HepG2 (cell line): ENCODE data around the gene AGXT. TPM values are rescaled to one million over a fixed set of nuclear protein-coding genes. Genes with fewer than 3 reads are reported as not detected.

Source experiments
- SRY ChIP-seq: sonication (generic); formaldehyde crosslinking; IDR thresholded peaks from 2 replicates; pipeline ENCODE4 v1.8.0; 2022; ENCODE audit warnings: mild to moderate bottlenecking, missing genetic modification reagents
- polyA plus RNA-seq, 8 experiments: library from polyadenylated mRNA; depleted of rRNA in 3 of 8; stranded (reverse) in 7 of 8; unstranded in 1 of 8; fragments of >200 nt; fragmentation: Illumina TruSeq in 4 of 8; extraction: Trizol in 4 of 8; gene quantifications; 2 replicates each; pipeline versions ENCODE4 v1.2.1 to v1.2.3, GENCODE V29; 2011 to 2016; ENCODE audit warnings: low read depth in 4 of 8, missing spikeins in 1 of 8, mixed read lengths in 1 of 8; ENCODE audit not compliant: insufficient read depth in 1 of 8
- total RNA-seq, 5 experiments: library from RNA; depleted of rRNA; stranded (reverse); fragments of >200 nt; fragmentation: Illumina TruSeq; extraction: Trizol; gene quantifications; 2 replicates each; pipeline ENCODE4 v1.2.3, GENCODE V29; 2016; ENCODE audit warnings: low read depth in 1 of 5
- TF ChIP-seq, protein P1 (sequence below): IDR thresholded peaks from 2 replicates; pipeline ENCODE4 v1.6.1; 2016; ENCODE audit warnings: low read depth
- TF ChIP-seq, protein P2 (sequence below): sonication (generic); formaldehyde crosslinking; IDR thresholded peaks from 2 replicates; pipeline ENCODE4 v1.4.0; 2020; ENCODE audit warnings: mild to moderate bottlenecking, missing genetic modification reagents
- TF ChIP-seq, protein P3 (sequence below): sonication (generic); formaldehyde crosslinking; IDR thresholded peaks from 2 replicates; pipeline ENCODE4 v1.4.0; 2020; ENCODE audit warnings: missing genetic modification reagents
- TF ChIP-seq, protein P4 (sequence below): sonication (generic); formaldehyde crosslinking; IDR thresholded peaks from 2 replicates; pipeline ENCODE4 v1.8.1; 2023; ENCODE audit warnings: missing genetic modification reagents, inconsistent platforms, borderline replicate concordance
- TF ChIP-seq, protein P5 (sequence below): sonication (generic); formaldehyde crosslinking; IDR thresholded peaks from 2 replicates; pipeline ENCODE4 v1.4.0; 2020; ENCODE audit warnings: mild to moderate bottlenecking, missing genetic modification reagents, borderline replicate concordance
- TF ChIP-seq, protein P6 (sequence below): sonication (generic); formaldehyde crosslinking; IDR thresholded peaks from 2 replicates; pipeline ENCODE4 v1.4.0; 2020; ENCODE audit warnings: mild to moderate bottlenecking, low read depth, missing genetic modification reagents
- TF ChIP-seq, protein P7 (sequence below): IDR thresholded peaks from 2 replicates; pipeline ENCODE4 v1.6.1; 2012; ENCODE audit warnings: low read depth, low read length, improper control_type of control experiment
- TF ChIP-seq, protein P8 (sequence below): IDR thresholded peaks from 2 replicates; pipeline ENCODE4 v1.4.0; 2020; ENCODE audit warnings: mild to moderate bottlenecking, missing genetic modification reagents

The AGXT gene
- total and polyA plus RNA-seq, 2 of the 13 experiments (the other 11 are each of a cell fraction or from before 2014, with no cell fraction given): 41.9 to 96.1 TPM

DNA sequence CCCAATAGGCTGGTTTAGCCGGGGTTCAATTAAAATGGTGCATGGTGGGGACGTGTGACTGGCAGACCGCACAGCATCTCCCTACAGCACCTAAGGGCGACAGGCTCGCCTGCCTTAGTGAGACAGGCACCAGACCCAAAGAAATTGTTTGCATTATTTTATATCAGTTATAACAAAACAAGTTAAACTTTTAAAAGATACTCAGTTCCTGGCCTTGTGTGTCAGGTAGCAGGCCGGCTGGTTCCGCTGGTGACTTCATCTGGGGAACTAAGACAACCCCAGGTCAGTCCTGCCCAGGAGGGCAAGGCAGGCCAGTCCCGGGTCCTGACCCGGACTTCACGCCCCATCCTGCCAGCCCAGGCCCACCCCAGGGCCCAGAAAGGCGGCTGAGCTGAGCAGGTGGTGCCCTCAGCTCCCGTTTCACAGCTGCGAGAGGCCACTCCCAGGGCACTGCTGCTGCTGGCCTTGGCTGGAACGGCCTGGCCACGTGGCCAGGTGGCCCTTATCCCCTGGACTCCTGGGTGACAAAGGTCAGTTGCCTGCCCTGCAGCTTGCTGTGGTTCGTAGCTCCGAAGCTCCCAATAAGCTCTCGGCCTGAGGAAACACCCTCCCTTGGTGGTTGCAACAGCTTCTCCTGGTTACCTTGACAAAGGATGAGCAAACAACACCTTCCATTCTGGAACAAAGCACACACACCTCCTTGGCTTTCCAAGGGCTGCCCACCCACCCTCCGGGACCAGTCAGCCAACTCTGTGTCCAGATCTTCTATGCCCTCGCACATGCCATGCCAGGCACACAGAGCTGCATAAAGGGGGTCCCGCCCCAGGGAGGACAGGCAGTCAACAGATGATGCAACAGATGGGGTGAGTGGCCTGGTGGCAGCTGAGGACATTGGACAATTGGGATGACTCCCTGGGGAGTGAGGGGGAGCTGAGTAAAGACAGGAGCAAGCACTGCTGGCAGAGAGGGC, 11.3 kb upstream of the AGXT start (continued):
- TF ChIP-seq, protein P1, sequence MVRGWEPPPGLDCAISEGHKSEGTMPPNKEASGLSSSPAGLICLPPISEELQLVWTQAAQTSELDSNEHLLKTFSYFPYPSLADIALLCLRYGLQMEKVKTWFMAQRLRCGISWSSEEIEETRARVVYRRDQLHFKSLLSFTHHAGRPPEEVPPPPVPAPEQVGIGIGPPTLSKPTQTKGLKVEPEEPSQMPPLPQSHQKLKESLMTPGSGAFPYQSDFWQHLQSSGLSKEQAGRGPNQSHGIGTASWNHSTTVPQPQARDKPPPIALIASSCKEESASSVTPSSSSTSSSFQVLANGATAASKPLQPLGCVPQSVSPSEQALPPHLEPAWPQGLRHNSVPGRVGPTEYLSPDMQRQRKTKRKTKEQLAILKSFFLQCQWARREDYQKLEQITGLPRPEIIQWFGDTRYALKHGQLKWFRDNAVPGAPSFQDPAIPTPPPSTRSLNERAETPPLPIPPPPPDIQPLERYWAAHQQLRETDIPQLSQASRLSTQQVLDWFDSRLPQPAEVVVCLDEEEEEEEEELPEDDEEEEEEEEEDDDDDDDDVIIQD (CRISPR knock-in tag): peak; percentile 81
- TF ChIP-seq, protein P2, sequence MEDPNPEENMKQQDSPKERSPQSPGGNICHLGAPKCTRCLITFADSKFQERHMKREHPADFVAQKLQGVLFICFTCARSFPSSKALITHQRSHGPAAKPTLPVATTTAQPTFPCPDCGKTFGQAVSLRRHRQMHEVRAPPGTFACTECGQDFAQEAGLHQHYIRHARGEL: peak; percentile 91; the same call in 1 of the 2 replicates
- TF ChIP-seq, protein P3, sequence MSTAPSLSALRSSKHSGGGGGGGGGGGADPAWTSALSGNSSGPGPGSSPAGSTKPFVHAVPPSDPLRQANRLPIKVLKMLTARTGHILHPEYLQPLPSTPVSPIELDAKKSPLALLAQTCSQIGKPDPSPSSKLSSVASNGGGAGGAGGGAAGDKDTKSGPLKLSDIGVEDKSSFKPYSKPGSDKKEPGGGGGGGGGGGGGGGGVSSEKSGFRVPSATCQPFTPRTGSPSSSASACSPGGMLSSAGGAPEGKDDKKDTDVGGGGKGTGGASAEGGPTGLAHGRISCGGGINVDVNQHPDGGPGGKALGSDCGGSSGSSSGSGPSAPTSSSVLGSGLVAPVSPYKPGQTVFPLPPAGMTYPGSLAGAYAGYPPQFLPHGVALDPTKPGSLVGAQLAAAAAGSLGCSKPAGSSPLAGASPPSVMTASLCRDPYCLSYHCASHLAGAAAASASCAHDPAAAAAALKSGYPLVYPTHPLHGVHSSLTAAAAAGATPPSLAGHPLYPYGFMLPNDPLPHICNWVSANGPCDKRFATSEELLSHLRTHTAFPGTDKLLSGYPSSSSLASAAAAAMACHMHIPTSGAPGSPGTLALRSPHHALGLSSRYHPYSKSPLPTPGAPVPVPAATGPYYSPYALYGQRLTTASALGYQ: peak; percentile 93
- TF ChIP-seq, protein P4, sequence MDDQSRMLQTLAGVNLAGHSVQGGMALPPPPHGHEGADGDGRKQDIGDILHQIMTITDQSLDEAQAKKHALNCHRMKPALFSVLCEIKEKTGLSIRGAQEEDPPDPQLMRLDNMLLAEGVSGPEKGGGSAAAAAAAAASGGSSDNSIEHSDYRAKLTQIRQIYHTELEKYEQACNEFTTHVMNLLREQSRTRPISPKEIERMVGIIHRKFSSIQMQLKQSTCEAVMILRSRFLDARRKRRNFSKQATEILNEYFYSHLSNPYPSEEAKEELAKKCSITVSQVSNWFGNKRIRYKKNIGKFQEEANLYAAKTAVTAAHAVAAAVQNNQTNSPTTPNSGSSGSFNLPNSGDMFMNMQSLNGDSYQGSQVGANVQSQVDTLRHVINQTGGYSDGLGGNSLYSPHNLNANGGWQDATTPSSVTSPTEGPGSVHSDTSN: no peak
- TF ChIP-seq, protein P5, sequence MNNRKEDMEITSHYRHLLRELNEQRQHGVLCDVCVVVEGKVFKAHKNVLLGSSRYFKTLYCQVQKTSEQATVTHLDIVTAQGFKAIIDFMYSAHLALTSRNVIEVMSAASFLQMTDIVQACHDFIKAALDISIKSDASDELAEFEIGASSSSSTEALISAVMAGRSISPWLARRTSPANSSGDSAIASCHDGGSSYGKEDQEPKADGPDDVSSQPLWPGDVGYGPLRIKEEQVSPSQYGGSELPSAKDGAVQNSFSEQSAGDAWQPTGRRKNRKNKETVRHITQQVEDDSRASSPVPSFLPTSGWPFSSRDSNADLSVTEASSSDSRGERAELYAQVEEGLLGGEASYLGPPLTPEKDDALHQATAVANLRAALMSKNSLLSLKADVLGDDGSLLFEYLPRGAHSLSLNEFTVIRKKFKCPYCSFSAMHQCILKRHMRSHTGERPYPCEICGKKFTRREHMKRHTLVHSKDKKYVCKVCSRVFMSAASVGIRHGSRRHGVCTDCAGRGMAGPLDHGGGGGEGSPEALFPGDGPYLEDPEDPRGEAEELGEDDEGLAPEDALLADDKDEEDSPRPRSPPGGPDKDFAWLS (CRISPR knock-in tag): no peak; the same call in 1 of the 2 replicates
- TF ChIP-seq, protein P6, sequence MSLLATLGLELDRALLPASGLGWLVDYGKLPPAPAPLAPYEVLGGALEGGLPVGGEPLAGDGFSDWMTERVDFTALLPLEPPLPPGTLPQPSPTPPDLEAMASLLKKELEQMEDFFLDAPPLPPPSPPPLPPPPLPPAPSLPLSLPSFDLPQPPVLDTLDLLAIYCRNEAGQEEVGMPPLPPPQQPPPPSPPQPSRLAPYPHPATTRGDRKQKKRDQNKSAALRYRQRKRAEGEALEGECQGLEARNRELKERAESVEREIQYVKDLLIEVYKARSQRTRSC: peak; percentile 81
- TF ChIP-seq, protein P7, sequence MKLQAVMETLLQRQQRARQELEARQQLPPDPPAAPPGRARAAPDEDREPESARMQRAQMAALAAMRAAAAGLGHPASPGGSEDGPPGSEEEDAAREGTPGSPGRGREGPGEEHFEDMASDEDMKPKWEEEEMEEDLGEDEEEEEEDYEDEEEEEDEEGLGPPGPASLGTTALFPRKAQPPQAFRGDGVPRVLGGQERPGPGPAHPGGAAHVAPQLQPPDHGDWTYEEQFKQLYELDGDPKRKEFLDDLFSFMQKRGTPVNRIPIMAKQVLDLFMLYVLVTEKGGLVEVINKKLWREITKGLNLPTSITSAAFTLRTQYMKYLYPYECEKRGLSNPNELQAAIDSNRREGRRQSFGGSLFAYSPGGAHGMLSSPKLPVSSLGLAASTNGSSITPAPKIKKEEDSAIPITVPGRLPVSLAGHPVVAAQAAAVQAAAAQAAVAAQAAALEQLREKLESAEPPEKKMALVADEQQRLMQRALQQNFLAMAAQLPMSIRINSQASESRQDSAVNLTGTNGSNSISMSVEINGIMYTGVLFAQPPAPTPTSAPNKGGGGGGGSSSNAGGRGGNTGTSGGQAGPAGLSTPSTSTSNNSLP: peak; percentile 1; the same call in 1 of the 2 replicates
- TF ChIP-seq, protein P8, sequence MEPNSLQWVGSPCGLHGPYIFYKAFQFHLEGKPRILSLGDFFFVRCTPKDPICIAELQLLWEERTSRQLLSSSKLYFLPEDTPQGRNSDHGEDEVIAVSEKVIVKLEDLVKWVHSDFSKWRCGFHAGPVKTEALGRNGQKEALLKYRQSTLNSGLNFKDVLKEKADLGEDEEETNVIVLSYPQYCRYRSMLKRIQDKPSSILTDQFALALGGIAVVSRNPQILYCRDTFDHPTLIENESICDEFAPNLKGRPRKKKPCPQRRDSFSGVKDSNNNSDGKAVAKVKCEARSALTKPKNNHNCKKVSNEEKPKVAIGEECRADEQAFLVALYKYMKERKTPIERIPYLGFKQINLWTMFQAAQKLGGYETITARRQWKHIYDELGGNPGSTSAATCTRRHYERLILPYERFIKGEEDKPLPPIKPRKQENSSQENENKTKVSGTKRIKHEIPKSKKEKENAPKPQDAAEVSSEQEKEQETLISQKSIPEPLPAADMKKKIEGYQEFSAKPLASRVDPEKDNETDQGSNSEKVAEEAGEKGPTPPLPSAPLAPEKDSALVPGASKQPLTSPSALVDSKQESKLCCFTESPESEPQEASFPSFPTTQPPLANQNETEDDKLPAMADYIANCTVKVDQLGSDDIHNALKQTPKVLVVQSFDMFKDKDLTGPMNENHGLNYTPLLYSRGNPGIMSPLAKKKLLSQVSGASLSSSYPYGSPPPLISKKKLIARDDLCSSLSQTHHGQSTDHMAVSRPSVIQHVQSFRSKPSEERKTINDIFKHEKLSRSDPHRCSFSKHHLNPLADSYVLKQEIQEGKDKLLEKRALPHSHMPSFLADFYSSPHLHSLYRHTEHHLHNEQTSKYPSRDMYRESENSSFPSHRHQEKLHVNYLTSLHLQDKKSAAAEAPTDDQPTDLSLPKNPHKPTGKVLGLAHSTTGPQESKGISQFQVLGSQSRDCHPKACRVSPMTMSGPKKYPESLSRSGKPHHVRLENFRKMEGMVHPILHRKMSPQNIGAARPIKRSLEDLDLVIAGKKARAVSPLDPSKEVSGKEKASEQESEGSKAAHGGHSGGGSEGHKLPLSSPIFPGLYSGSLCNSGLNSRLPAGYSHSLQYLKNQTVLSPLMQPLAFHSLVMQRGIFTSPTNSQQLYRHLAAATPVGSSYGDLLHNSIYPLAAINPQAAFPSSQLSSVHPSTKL (CRISPR knock-in tag): peak; percentile 95
- peak; percentile 97; the same call in 1 of the 2 replicates for TF ChIP-seq SRY
